HepG2 (cell line): ENCODE data around the gene MLYCD. TPM values are rescaled to one million over a fixed set of nuclear protein-coding genes. Genes with fewer than 3 reads are reported as not detected.

ENCODE experiments used
- AGO2 ChIP-seq: fragments of 200-400 bp; formaldehyde crosslinking; optimal IDR thresholded peaks from 2 replicates; pipeline ENCODE3; 2017; ENCODE audit warnings: mild to moderate bottlenecking, low read depth, low read length, moderate library complexity
- DMAP1 ChIP-seq: IDR thresholded peaks from 2 replicates; pipeline ENCODE4 v1.6.1; 2016
- DPF2 ChIP-seq: sonication (generic); formaldehyde crosslinking; IDR thresholded peaks from 2 replicates; pipeline ENCODE4 v1.4.0; 2020; ENCODE audit warnings: mild to moderate bottlenecking, low read depth, missing genetic modification reagents, borderline replicate concordance
- EP300 ChIP-seq, 3 experiments: sonication (generic) in 1 of 3; formaldehyde crosslinking in 1 of 3; IDR thresholded peaks; 2 replicates each; pipeline versions ENCODE4 v1.5.1 to v1.6.1; 2011 to 2020; ENCODE audit warnings: low read depth in 2 of 3, low read length in 2 of 3, borderline replicate concordance in 1 of 3, improper control_type of control experiment in 1 of 3, mild to moderate bottlenecking in 1 of 3, missing genetic modification reagents in 1 of 3, moderate library complexity in 1 of 3
- IRF9 ChIP-seq: sonication (generic); formaldehyde crosslinking; IDR thresholded peaks from 2 replicates; pipeline ENCODE4 v1.8.0; 2022; ENCODE audit warnings: missing genetic modification reagents, mild to moderate bottlenecking, borderline replicate concordance
- MEIS1 ChIP-seq: sonication (generic); formaldehyde crosslinking; IDR thresholded peaks from 2 replicates; pipeline ENCODE4 v1.9.0; 2021; ENCODE audit warnings: mild to moderate bottlenecking, missing genetic modification reagents, moderate library complexity, borderline replicate concordance
- MEIS2 ChIP-seq: sonication (generic); formaldehyde crosslinking; IDR thresholded peaks from 2 replicates; pipeline ENCODE4 v1.9.0; 2021; ENCODE audit warnings: mild to moderate bottlenecking, missing genetic modification reagents
- MYPOP ChIP-seq: sonication (generic); formaldehyde crosslinking; IDR thresholded peaks from 2 replicates; pipeline ENCODE4 v1.8.1; 2023; ENCODE audit warnings: mild to moderate bottlenecking, moderate library complexity, missing genetic modification reagents
- NFKB2 ChIP-seq: sonication (generic); formaldehyde crosslinking; IDR thresholded peaks from 2 replicates; pipeline ENCODE4 v1.4.0; 2020; ENCODE audit warnings: missing genetic modification reagents, borderline replicate concordance
- NKX3-1 ChIP-seq: sonication (generic); formaldehyde crosslinking; IDR thresholded peaks from 2 replicates; pipeline ENCODE4 v1.5.0; 2020; ENCODE audit warnings: missing genetic modification reagents
- PLRG1 ChIP-seq: fragments of 450-650 bp; conservative IDR thresholded peaks from 2 replicates; pipeline ENCODE4 v1.6.1; 2016
- SIN3B ChIP-seq: fragments of 150-350 bp; IDR thresholded peaks from 2 replicates; pipeline ENCODE4 v1.6.1; 2014; ENCODE audit warnings: low read length
- TAF1 ChIP-seq: sonication (generic); formaldehyde crosslinking; IDR thresholded peaks from 2 replicates; pipeline ENCODE4 v1.4.0; 2020; ENCODE audit warnings: missing genetic modification reagents
- TAF15 ChIP-seq: fragments of 200-400 bp; formaldehyde crosslinking; IDR thresholded peaks from one replicate; pipeline ENCODE4 v1.6.1; 2018; ENCODE audit warnings: mild to moderate bottlenecking, low read depth, low read length; ENCODE audit not compliant: poor library complexity, severe bottlenecking
- THAP7 ChIP-seq: sonication (generic); formaldehyde crosslinking; IDR thresholded peaks from 2 replicates; pipeline ENCODE4 v1.8.1; 2023; ENCODE audit warnings: mild to moderate bottlenecking, missing genetic modification reagents
- XRCC5 ChIP-seq: fragments of 200-400 bp; formaldehyde crosslinking; optimal IDR thresholded peaks from 2 replicates; pipeline ENCODE3; 2017; ENCODE audit warnings: mild to moderate bottlenecking, low read length
- ZBTB39 ChIP-seq: sonication (generic); formaldehyde crosslinking; IDR thresholded peaks from 2 replicates; pipeline ENCODE4 v1.5.0; 2020; ENCODE audit warnings: missing genetic modification reagents
- ZC3H4 ChIP-seq: sonication (generic); formaldehyde crosslinking; IDR thresholded peaks from 2 replicates; pipeline ENCODE4 v1.4.0; 2020; ENCODE audit warnings: missing genetic modification reagents, borderline replicate concordance
- ZFY ChIP-seq: sonication (generic); formaldehyde crosslinking; IDR thresholded peaks from 2 replicates; pipeline ENCODE4 v1.4.0; 2020; ENCODE audit warnings: missing genetic modification reagents
- ZNF136 ChIP-seq: sonication (generic); formaldehyde crosslinking; IDR thresholded peaks from 2 replicates; pipeline ENCODE4 v1.8.1; 2022; ENCODE audit warnings: low read depth, mild to moderate bottlenecking, moderate library complexity, missing genetic modification reagents
- ZNF160 ChIP-seq: sonication (generic); formaldehyde crosslinking; IDR thresholded peaks from 2 replicates; pipeline ENCODE4 v1.8.0; 2022; ENCODE audit warnings: mild to moderate bottlenecking, inconsistent platforms, missing genetic modification reagents
- ZNF362 ChIP-seq: sonication (generic); formaldehyde crosslinking; IDR thresholded peaks from 2 replicates; pipeline ENCODE4 v1.4.0; 2020; ENCODE audit warnings: missing genetic modification reagents, mild to moderate bottlenecking, borderline replicate concordance
- ZNF598 ChIP-seq: sonication (generic); formaldehyde crosslinking; IDR thresholded peaks from 2 replicates; pipeline ENCODE4 v1.5.1; 2020; ENCODE audit warnings: mild to moderate bottlenecking, missing genetic modification reagents, borderline replicate concordance
- ZNF672 ChIP-seq: sonication (generic); formaldehyde crosslinking; IDR thresholded peaks from 2 replicates; pipeline ENCODE4 v1.8.1; 2022; ENCODE audit warnings: missing genetic modification reagents
- ZNF891 ChIP-seq: sonication (generic); formaldehyde crosslinking; IDR thresholded peaks from 2 replicates; pipeline ENCODE4 v1.5.0; 2020; ENCODE audit warnings: mild to moderate bottlenecking, missing genetic modification reagents
- polyA plus RNA-seq, 8 experiments: library from polyadenylated mRNA; depleted of rRNA in 3 of 8; stranded (reverse) in 7 of 8; unstranded in 1 of 8; fragments of >200 nt; fragmentation: Illumina TruSeq in 4 of 8; extraction: Trizol in 4 of 8; gene quantifications; 2 replicates each; pipeline versions ENCODE4 v1.2.1 to v1.2.3, GENCODE V29; 2011 to 2016; ENCODE audit warnings: low read depth in 4 of 8, missing spikeins in 1 of 8, mixed read lengths in 1 of 8; ENCODE audit not compliant: insufficient read depth in 1 of 8
- total RNA-seq, 5 experiments: library from RNA; depleted of rRNA; stranded (reverse); fragments of >200 nt; fragmentation: Illumina TruSeq; extraction: Trizol; gene quantifications; 2 replicates each; pipeline ENCODE4 v1.2.3, GENCODE V29; 2016; ENCODE audit warnings: low read depth in 1 of 5

MLYCD gene
- total and polyA plus RNA-seq, 2 of the 13 experiments (the other 11 are each of a cell fraction or from before 2014, with no cell fraction given), result 1.8 to 4.0 TPM

GRCh38 chr16:83899272-83899897 lies 470 bp downstream of the MLYCD start (continued):
- TF ChIP-seq ZBTB39 (CRISPR knock-in tag), result 0 out of 2 replicates have a peak, but pooled peaks have one; percentile 53
- peak; percentile 68; the same call in 1 of the 2 replicates for TF ChIP-seq IRF9 (CRISPR knock-in tag)
- TF ChIP-seq XRCC5, result no peak
- no peak for TF ChIP-seq ZNF136
- peak; percentile 56; the same call in 1 of the 2 replicates for TF ChIP-seq MEIS2 (CRISPR knock-in tag)
- no peak for TF ChIP-seq ZNF672 (CRISPR knock-in tag)
- no peak for TF ChIP-seq NKX3-1 (CRISPR knock-in tag)
- no peak for TF ChIP-seq PLRG1
- no peak for TF ChIP-seq TAF15
- no peak for TF ChIP-seq DMAP1
- peak; percentile 96 for TF ChIP-seq MYPOP
- TF ChIP-seq EP300 (IDR thresholded peaks at IDR 0.05; ENCODE audit: low read depth in 2 of 2, low read length in 2 of 2), result no peak
- no peak for TF ChIP-seq EP300 (CRISPR knock-in tag; IDR thresholded peaks at IDR 0.05; ENCODE audit: borderline replicate concordance)
- no peak for TF ChIP-seq SIN3B
- TF ChIP-seq AGO2, result peak; percentile 54
- TF ChIP-seq ZNF598, result no peak
- TF ChIP-seq ZNF362 (CRISPR knock-in tag), result no peak
- no peak for TF ChIP-seq DPF2 (CRISPR knock-in tag)
- TF ChIP-seq ZC3H4 (CRISPR knock-in tag), result no peak
- no peak for TF ChIP-seq ZNF891 (CRISPR knock-in tag)
- TF ChIP-seq ZFY (CRISPR knock-in tag), result peak; percentile 80
- peak; percentile 65; the same call in 1 of the 2 replicates for TF ChIP-seq NFKB2
- TF ChIP-seq TAF1 (CRISPR knock-in tag), result peak; percentile 39
- TF ChIP-seq ZNF160 (CRISPR knock-in tag), result 0 out of 2 replicates have a peak, but pooled peaks have one; percentile 17
- TF ChIP-seq THAP7 (CRISPR knock-in tag), result no peak
- TF ChIP-seq MEIS1 (CRISPR knock-in tag), result no peak
